Prostate gland (tissue), 2 donors: ENCODE data around the gene CGB2.

Experiments
- CTCF ChIP-seq, 4 experiments: fragments of 200-600 bp in 2 of 4; fragments of 450-650 bp in 2 of 4; sonication (generic) in 2 of 4; IDR thresholded peaks; 1 replicate in 3 of 4; 2 replicates in 1 of 4; pipeline ENCODE4 v1.5.1; 2016 to 2019; ENCODE audit warnings: antibody characterized with exemption in 4 of 4, mild to moderate bottlenecking in 2 of 4, moderate library complexity in 2 of 4
- POLR2A ChIP-seq: fragments of 450-650 bp; IDR thresholded peaks from one replicate; pipeline ENCODE4 v1.6.1; 2016; ENCODE audit warnings: antibody characterized with exemption, mild to moderate bottlenecking
- POLR2AphosphoS5 ChIP-seq: sonication (generic); formaldehyde crosslinking; IDR thresholded peaks from one replicate; pipeline ENCODE4 v1.6.1; 2017; ENCODE audit warnings: antibody characterized with exemption

- peak; percentile 99 for TF ChIP-seq POLR2A
- TF ChIP-seq CTCF (IDR thresholded peaks at IDR 0.05), result peak; percentile 96 to 100 (median 99)
- peak; percentile 99 for TF ChIP-seq POLR2AphosphoS5
Measured at GRCh38 chr19:48993175-48994034, 38.3 kb upstream of the CGB2 start, which contains the start of the genes GYS1 and RUVBL2.
